B cell (primary cell): ENCODE measurements around the gene AP3D1. TPM values are rescaled to one million over a fixed set of nuclear protein-coding genes. Genes with fewer than 3 reads are reported as not detected.
A peak's percentile ranks its signal among the peaks of the same experiment; 100 is the strongest.

Experiments used
- ATAC-seq: fragments of 200-7000 bp; cut with Tn5 transposase; one replicate; pipeline ENCODE4 v1.10.0; 2021; ENCODE audit warnings: low read depth, mild to moderate bottlenecking, moderate number of reproducible peaks, moderate library complexity
- CTCF ChIA-PET: fragments of 350-600 bp; sonication (Branson Sonifier 250); formaldehyde crosslinking; loops from one replicate; lab custom pipeline; 2021; ENCODE audit warnings: antibody characterized with exemption, inconsistent platforms; lab: Charles Lee
- POLR2A ChIA-PET: fragments of 350-600 bp; sonication (Branson Sonifier 250); formaldehyde crosslinking; loops from one replicate; lab custom pipeline; 2021; ENCODE audit warnings: antibody characterized with exemption; lab: Charles Lee
- DNase-seq: peaks from one replicate; pipeline ENCODE4 v3.0.0; 2013
- H2AFZ ChIP-seq: 2 replicates; pipeline ENCODE4 v1.6.1; 2012; ENCODE audit warnings: mild to moderate bottlenecking, low read depth, low read length; ENCODE audit not compliant: insufficient read depth, poor library complexity, severe bottlenecking
- H3K27ac ChIP-seq, 2 donors: 1 replicate in 1 of 2; 2 replicates in 1 of 2; pipeline ENCODE4 v1.5.1; 2012 to 2013; ENCODE audit warnings: low read length in 2 of 2, mild to moderate bottlenecking in 2 of 2, moderate library complexity in 1 of 2
- H3K27me3 ChIP-seq, 4 experiments: fragments of 200-600 bp in 1 of 4; sonication (generic) in 1 of 4; replicated peaks in 1 of 4; 1 replicate in 2 of 4; 2 replicates in 2 of 4; pipeline versions ENCODE4 v1.6.1 to v1.7.0; 2013 to 2016; ENCODE audit warnings: low read length in 3 of 4, mild to moderate bottlenecking in 2 of 4, mixed read lengths in 1 of 4, moderate library complexity in 1 of 4; ENCODE audit not compliant: insufficient read depth in 4 of 4, control insufficient read depth in 3 of 4; ENCODE audit errors: control extremely low read depth in 1 of 4
- H3K36me3 ChIP-seq, 2 experiments: replicated peaks in 1 of 2; 1 replicate in 1 of 2; 2 replicates in 1 of 2; pipeline versions ENCODE4 v1.6.1 to v1.7.1; 2013; ENCODE audit warnings: low read length in 1 of 2; ENCODE audit not compliant: insufficient read depth in 2 of 2, control insufficient read depth in 1 of 2; ENCODE audit errors: control extremely low read depth in 1 of 2, extremely low read depth in 1 of 2
- H3K4me1 ChIP-seq, 2 donors: fragments of 200-600 bp in 1 of 2; sonication (generic) in 1 of 2; 1 replicate in 1 of 2; 2 replicates in 1 of 2; pipeline versions ENCODE4 v1.5.1 to v1.6.1; 2013 to 2017; ENCODE audit warnings: low read length in 2 of 2; ENCODE audit not compliant: control insufficient read depth in 2 of 2, insufficient read depth in 2 of 2
- H3K4me2 ChIP-seq: replicated peaks from 2 replicates; pipeline ENCODE3; 2012; ENCODE audit warnings: mild to moderate bottlenecking, low read depth, low read length; ENCODE audit not compliant: poor library complexity, severe bottlenecking
- H3K4me3 ChIP-seq, 5 experiments: fragments of 200-600 bp in 1 of 5; sonication (generic) in 1 of 5; 1 replicate in 3 of 5; 2 replicates in 2 of 5; pipeline versions ENCODE4 v1.5.1 to v1.7.0; 2011 to 2016; ENCODE audit warnings: low read length in 4 of 5, mild to moderate bottlenecking in 4 of 5, low read depth in 2 of 5, control low read depth in 1 of 5, moderate library complexity in 1 of 5; ENCODE audit not compliant: insufficient read depth in 1 of 5; ENCODE audit errors: control extremely low read depth in 1 of 5, extremely low read depth in 1 of 5
- H3K79me2 ChIP-seq: fragments of 200-600 bp; sonication (generic); one replicate; pipeline ENCODE4 v1.6.0; 2016; ENCODE audit warnings: low read length; ENCODE audit not compliant: control insufficient read depth, insufficient read depth
- H3K9ac ChIP-seq: fragments of 200-600 bp; sonication (generic); 2 replicates; pipeline ENCODE4 v1.6.1; 2017; ENCODE audit warnings: mild to moderate bottlenecking, low read length, moderate library complexity
- H3K9me3 ChIP-seq, 3 donors: one replicate each; pipeline versions ENCODE4 v1.6.1 to v1.7.1; 2013; ENCODE audit warnings: low read length in 2 of 3; ENCODE audit not compliant: control insufficient read depth in 2 of 3, insufficient read depth in 1 of 3; ENCODE audit errors: control extremely low read depth in 1 of 3
- H4K20me1 ChIP-seq: 2 replicates; pipeline ENCODE4 v1.6.0; 2012; ENCODE audit warnings: mild to moderate bottlenecking, low read length; ENCODE audit not compliant: insufficient read depth, control insufficient read depth, poor library complexity, severe bottlenecking
- H3K27ac Mint-ChIP-seq: one replicate; pipeline ENCODE4 v1.8.0; 2021; ENCODE audit warnings: mixed read lengths
- H3K27me3 Mint-ChIP-seq: one replicate; pipeline ENCODE4 v1.8.0; 2021; ENCODE audit warnings: mixed read lengths
- H3K4me1 Mint-ChIP-seq: one replicate; pipeline ENCODE4 v1.8.0; 2021; ENCODE audit warnings: mixed read lengths
- H3K4me3 Mint-ChIP-seq: one replicate; pipeline ENCODE4 v1.8.0; 2021; ENCODE audit warnings: mixed read lengths
- H3K9me3 Mint-ChIP-seq: one replicate; pipeline ENCODE4 v1.8.0; 2022; ENCODE audit warnings: mixed read lengths; ENCODE audit not compliant: insufficient read depth
- EZH2 ChIP-seq: IDR thresholded peaks from 2 replicates; pipeline ENCODE4 v1.6.1; 2012; ENCODE audit warnings: borderline replicate concordance, low read depth, mild to moderate bottlenecking, moderate library complexity, low read length; ENCODE audit not compliant: insufficient read depth, poor library complexity, severe bottlenecking
- WGBS: methylation state at CpG from one replicate; pipeline ENCODE4 v1.1.5; 2013; ENCODE audit warnings: missing lambda C conversion rate; ENCODE audit not compliant: insufficient coverage; 5-methylcytosine and 5-hydroxymethylcytosine counted together
- intact Hi-C: fragments of 100-400 bp; cut with micrococcal nuclease; formaldehyde crosslinking; loops from one replicate; pipeline ENCODE4 v1.10.0; 2022
- polyA plus RNA-seq: library from polyadenylated mRNA; depleted of rRNA; stranded (reverse); fragments of >200 nt; gene quantifications from 2 replicates; pipeline ENCODE4 v1.2.3, GENCODE V29; 2012
- total RNA-seq, 2 donors: library from RNA; stranded (reverse); fragments of 120-200 nt in 1 of 2; gene quantifications; 1 replicate in 1 of 2; 2 replicates in 1 of 2; pipeline versions ENCODE4 v1.2.3 to v1.2.4, GENCODE V29; 2013 to 2022
- TF ChIP-seq, protein P1 (sequence below): fragments of 200-600 bp; IDR thresholded peaks from one replicate; pipeline ENCODE4 v1.8.0; 2022; ENCODE audit warnings: antibody characterized with exemption, mild to moderate bottlenecking

Gene AP3D1
- total and polyA plus RNA-seq, 2 donors (not counting 1 experiment from before 2014, with no cell fraction given): 96.4 to 114 TPM

DNA sequence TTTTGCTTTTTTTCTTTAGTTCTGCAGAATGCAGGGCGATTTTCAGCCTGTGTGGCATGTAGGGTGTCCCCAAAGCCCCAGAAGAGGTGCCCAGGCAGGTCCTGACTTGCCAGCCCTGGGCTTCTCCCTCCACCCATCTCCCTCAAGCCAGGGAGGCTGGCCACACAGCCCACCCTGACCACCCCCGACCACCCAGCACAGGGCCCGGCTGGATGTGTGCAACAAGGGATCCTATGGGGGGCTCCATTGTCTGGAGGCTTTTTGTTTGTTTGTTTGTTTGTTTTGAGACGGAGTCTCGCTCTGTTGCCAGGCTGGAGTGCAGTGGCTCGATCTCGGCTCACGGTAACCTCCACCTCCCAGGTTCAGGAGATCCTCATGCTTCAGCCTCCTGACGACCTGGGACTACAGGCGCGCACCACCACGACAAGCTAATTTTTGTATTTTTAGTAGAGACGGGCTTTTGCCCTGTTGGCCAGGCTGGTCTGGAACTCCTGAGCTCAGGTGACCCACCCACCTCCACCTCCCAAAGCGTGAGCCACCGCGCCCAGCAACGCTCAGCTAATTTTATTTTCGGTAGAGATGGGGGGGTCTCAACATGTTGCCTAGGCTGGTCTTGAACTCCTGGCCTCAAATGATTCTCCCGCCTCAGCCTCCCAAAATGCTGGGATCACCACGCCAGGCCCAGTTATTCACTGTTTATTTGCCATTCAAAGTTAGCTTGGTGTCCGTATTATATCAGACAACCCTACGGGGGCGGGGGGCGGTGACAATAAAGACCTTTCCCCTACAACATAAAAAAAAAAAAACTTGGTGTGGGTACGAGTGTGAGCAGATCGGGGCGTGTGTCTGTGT is 92.6 kb downstream of the AP3D1 start:
- H2AFZ ChIP-seq: no peak overlapping the region
- no peak overlapping the region for H3K9ac ChIP-seq
- no peaks in the 10 kb centered on the region for H3K36me3 ChIP-seq
- H3K9me3 ChIP-seq: peaks cover 0 to 3% (median 0%) of the 10 kb centered on the region in 3 donors
- Mint-ChIP-seq H3K9me3 (no peaks in the 10 kb centered on the region), H3K4me1 (peaks cover 60% of the 10 kb centered on the region), H3K27ac (peak overlapping the region; percentile 70), H3K4me3 (peak overlapping the region; percentile 21), H3K27me3 (no peaks in the 10 kb centered on the region)
- H3K27ac ChIP-seq: peak overlapping the region; percentile 33 to 54
- POLR2A ChIA-PET: interaction anchor here (0.5 to 1.2 kb wide), 6 partner anchors 14 to 1124 kb away, joined by 3 to 7 read pairs (median 6); no protein-coding TSS in a partner anchor
- no peak overlapping the region for H3K4me2 ChIP-seq
- H4K20me1 ChIP-seq: no peaks in the 10 kb centered on the region
- ATAC-seq (no peak), DNase-seq (no peak)
- H3K27me3 ChIP-seq: no peaks in the 10 kb centered on the region
- peaks cover 49% of the 10 kb centered on the region for H3K79me2 ChIP-seq
- CTCF ChIA-PET: interaction anchor here (1.1 kb wide), 1 partner anchor 38 kb away, joined by 4 read pairs; no protein-coding TSS in a partner anchor
- intact Hi-C loops: no loop called here
- no peak for TF ChIP-seq EZH2
- TF ChIP-seq, protein P1, sequence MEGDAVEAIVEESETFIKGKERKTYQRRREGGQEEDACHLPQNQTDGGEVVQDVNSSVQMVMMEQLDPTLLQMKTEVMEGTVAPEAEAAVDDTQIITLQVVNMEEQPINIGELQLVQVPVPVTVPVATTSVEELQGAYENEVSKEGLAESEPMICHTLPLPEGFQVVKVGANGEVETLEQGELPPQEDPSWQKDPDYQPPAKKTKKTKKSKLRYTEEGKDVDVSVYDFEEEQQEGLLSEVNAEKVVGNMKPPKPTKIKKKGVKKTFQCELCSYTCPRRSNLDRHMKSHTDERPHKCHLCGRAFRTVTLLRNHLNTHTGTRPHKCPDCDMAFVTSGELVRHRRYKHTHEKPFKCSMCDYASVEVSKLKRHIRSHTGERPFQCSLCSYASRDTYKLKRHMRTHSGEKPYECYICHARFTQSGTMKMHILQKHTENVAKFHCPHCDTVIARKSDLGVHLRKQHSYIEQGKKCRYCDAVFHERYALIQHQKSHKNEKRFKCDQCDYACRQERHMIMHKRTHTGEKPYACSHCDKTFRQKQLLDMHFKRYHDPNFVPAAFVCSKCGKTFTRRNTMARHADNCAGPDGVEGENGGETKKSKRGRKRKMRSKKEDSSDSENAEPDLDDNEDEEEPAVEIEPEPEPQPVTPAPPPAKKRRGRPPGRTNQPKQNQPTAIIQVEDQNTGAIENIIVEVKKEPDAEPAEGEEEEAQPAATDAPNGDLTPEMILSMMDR: no peak
- H3K4me3 ChIP-seq: no peak overlapping the region
- H3K4me1 ChIP-seq: peaks cover 54 to 87% of the 10 kb centered on the region in 2 donors
- WGBS: 100% methylated on average over 7 of the region's 27 CpGs
